Activated naive CD8-positive, alpha-beta T cell treated with anti-CD3 and anti-CD28 coated beads, Interleukin-2, amount 10 ng/mL, durations not matched to agents 7 days and 5 days (primary cell): ENCODE measurements around the gene IL16. TPM values are rescaled to one million over a fixed set of nuclear protein-coding genes. Genes with fewer than 3 reads are reported as not detected.
"Not testable (repeated sequence)": the region's sequence is repeated elsewhere in the genome, so short reads cannot be mapped to it uniquely, and the experiment has no call there.

ENCODE experiments used
- ATAC-seq: fragments of 150-1000 bp; cut with Tn5 transposase; one replicate; pipeline ENCODE4 v1.10.0; 2021; ENCODE audit warnings: low read depth, moderate library complexity
- POLR2A ChIA-PET: fragments of 350-600 bp; sonication (Branson Sonifier 250); formaldehyde crosslinking; loops from one replicate; lab custom pipeline; 2021; ENCODE audit warnings: antibody characterized with exemption; lab: Charles Lee
- DNase-seq: peaks from one replicate; pipeline ENCODE4 v3.0.0; 2021
- H3K27ac Mint-ChIP-seq: one replicate; pipeline ENCODE4 v1.8.0; 2022; ENCODE audit warnings: mild to moderate bottlenecking, mixed read lengths
- H3K27me3 Mint-ChIP-seq: one replicate; pipeline ENCODE4 v1.8.0; 2022; ENCODE audit warnings: mild to moderate bottlenecking, moderate library complexity, mixed read lengths
- H3K36me3 Mint-ChIP-seq: one replicate; pipeline ENCODE4 v1.8.0; 2021; ENCODE audit warnings: mild to moderate bottlenecking, mixed read lengths
- H3K4me1 Mint-ChIP-seq: one replicate; pipeline ENCODE4 v1.8.0; 2021; ENCODE audit warnings: mixed read lengths
- H3K4me3 Mint-ChIP-seq: one replicate; pipeline ENCODE4 v1.8.0; 2022; ENCODE audit warnings: mild to moderate bottlenecking, moderate library complexity, mixed read lengths
- H3K9me3 Mint-ChIP-seq: one replicate; pipeline ENCODE4 v1.8.0; 2021; ENCODE audit warnings: mixed read lengths
- total RNA-seq, 2 experiments: library from RNA; stranded (reverse); gene quantifications; one replicate each; pipeline ENCODE4 v1.2.3, GENCODE V29; 2021

IL16 gene
- total RNA-seq, 2 experiments from 2014 or later = 281 to 284 TPM

- Mint-ChIP-seq H3K4me3 (no peak overlapping the region), H3K27ac (no peak overlapping the region), H3K4me1 (no peaks in the 10 kb centered on the region), H3K36me3 (no peaks in the 10 kb centered on the region), H3K27me3 (peaks cover 7% of the 10 kb centered on the region), H3K9me3 (no peaks in the 10 kb centered on the region)
- DNase-seq (no peak), ATAC-seq (no peak)
- POLR2A ChIA-PET = no interaction called here
Observed at GRCh38 chr15:81199031-81199779, 2.5 kb downstream of the IL16 start.

GRCh38 chr15:81206018-81206417, 9.3 kb downstream of the IL16 start:
- H3K4me1 Mint-ChIP-seq = no peaks in the 10 kb centered on the region
- no peak for DNase-seq
- no peak overlapping the region for H3K4me3 Mint-ChIP-seq
- peaks cover 9% of the 10 kb centered on the region for H3K27me3 Mint-ChIP-seq
- peaks cover 3% of the 10 kb centered on the region for H3K9me3 Mint-ChIP-seq
- ATAC-seq = no peak
- POLR2A ChIA-PET = no interaction called here
- H3K27ac Mint-ChIP-seq = no peak overlapping the region
- no peaks in the 10 kb centered on the region for H3K36me3 Mint-ChIP-seq

DNA sequence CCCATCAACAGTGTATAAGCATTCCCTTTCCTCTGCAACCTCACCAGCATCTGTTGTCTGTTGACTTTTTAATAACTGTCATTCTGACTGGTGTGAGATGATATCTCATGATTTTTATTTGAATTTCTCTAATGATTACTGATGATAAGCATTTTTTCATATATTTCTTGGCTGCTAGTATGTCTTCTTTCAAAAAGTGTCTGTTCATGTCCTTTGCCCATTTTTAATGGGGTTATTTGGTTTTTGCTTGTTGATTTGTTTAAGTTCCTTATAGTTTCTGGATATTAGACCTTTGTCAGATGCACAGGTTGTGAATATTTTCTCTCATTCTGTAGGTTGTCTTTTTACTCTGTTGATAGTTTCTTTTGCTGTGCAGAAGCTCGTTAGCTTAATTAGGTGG, 11.3 kb downstream of the IL16 start:
- H3K4me1 Mint-ChIP-seq, H3K9me3 Mint-ChIP-seq, H3K4me3 Mint-ChIP-seq, POLR2A ChIA-PET, H3K27ac Mint-ChIP-seq, ATAC-seq, H3K36me3 Mint-ChIP-seq, DNase-seq, H3K27me3 Mint-ChIP-seq: not testable (repeated sequence)

GRCh38 chr15:81209635-81210034, 13.0 kb downstream of the IL16 start:
- no peaks in the 10 kb centered on the region for H3K36me3 Mint-ChIP-seq
- DNase-seq (no peak), ATAC-seq (no peak)
- no peak overlapping the region for H3K4me3 Mint-ChIP-seq
- H3K9me3 Mint-ChIP-seq = peaks cover 12% of the 10 kb centered on the region
- no peak overlapping the region for H3K27ac Mint-ChIP-seq
- POLR2A ChIA-PET = no interaction called here
- H3K4me1 Mint-ChIP-seq = no peaks in the 10 kb centered on the region
- peaks cover 14% of the 10 kb centered on the region for H3K27me3 Mint-ChIP-seq

DNA sequence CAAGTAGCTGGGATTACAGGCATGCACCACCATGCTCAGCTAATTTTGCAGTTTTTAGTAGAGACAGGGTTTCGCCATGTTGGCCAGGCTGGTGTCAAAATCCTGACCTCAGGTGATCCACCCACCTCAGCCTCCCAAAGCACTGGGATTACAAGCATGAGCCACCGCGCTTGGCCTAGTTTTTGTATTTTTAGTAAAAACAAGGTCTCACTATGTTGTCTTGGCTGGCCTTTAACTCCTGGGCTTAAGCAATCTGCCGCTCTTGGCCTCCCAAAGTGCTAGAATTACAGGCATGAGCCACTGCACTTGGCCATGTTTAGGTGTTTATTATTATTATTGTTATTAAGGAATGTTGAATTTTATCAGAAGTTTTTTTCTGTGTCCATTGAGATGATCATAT, 14.7 kb downstream of the IL16 start:
- DNase-seq (no peak), ATAC-seq (no peak)
- peaks cover 14% of the 10 kb centered on the region for H3K27me3 Mint-ChIP-seq
- peaks cover 12% of the 10 kb centered on the region for H3K9me3 Mint-ChIP-seq
- no peaks in the 10 kb centered on the region for H3K4me1 Mint-ChIP-seq
- H3K36me3 Mint-ChIP-seq = no peaks in the 10 kb centered on the region
- H3K27ac Mint-ChIP-seq = no peak overlapping the region
- POLR2A ChIA-PET = no interaction called here
- no peak overlapping the region for H3K4me3 Mint-ChIP-seq

DNA sequence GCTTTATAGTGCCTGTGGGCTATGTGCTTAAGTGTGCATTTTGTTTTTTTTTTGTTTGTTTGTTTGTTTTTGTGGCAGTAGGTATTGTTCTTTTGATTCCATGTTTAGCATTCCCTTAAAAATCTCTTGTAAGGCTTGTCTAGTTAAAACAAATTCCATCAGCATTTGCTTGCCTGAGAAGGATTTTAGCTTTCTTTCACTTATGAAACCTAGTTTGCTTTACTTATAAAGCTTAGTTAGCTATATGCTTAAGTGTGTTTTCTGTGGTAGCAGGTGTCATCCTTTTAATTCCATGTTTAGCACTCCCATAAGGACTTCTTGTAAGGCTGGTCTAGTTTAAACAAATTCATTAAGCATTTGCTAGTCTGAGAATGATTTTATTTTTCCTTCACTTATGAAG, 17.3 kb downstream of the IL16 start:
- no peak for ATAC-seq
- POLR2A ChIA-PET = no interaction called here
- H3K27ac Mint-ChIP-seq = no peak overlapping the region
- H3K4me1 Mint-ChIP-seq = no peaks in the 10 kb centered on the region
- no peaks in the 10 kb centered on the region for H3K36me3 Mint-ChIP-seq
- no peak for DNase-seq
- no peak overlapping the region for H3K4me3 Mint-ChIP-seq
- peaks cover 11% of the 10 kb centered on the region for H3K27me3 Mint-ChIP-seq
- H3K9me3 Mint-ChIP-seq = peaks cover 9% of the 10 kb centered on the region

GRCh38 chr15:81215531-81215930, 18.9 kb downstream of the IL16 start:
- no peak for ATAC-seq
- no peaks in the 10 kb centered on the region for H3K4me1 Mint-ChIP-seq
- no peak overlapping the region for H3K27ac Mint-ChIP-seq
- H3K9me3 Mint-ChIP-seq = peaks cover 9% of the 10 kb centered on the region
- H3K4me3 Mint-ChIP-seq = no peak overlapping the region
- DNase-seq = no peak
- peaks cover 11% of the 10 kb centered on the region for H3K27me3 Mint-ChIP-seq
- H3K36me3 Mint-ChIP-seq = no peaks in the 10 kb centered on the region
- POLR2A ChIA-PET = no interaction called here

DNA sequence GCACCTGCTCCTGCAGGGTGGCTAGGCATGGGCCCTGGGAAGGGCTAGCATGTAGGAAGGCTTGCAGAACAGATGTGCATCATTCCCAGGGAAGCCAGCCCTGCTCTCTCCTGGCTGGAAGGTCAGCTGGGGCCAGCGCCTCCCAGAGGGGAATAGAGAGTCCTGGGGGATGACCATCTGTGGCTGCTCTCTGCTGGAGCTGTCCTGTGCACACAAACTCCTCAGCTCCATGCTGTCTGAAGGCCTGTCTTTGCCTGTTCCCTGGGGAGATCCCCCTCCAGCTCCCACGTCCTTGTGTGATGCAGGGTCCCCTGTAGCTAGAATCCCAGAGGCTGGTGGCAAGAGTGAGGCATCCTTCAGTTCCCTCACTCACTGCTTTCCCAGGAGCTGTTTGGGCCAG, 19.3 kb downstream of the IL16 start:
- no peak for ATAC-seq
- Mint-ChIP-seq H3K4me3 (no peak overlapping the region), H3K36me3 (no peaks in the 10 kb centered on the region), H3K27ac (no peak overlapping the region), H3K4me1 (no peaks in the 10 kb centered on the region), H3K9me3 (peaks cover 9% of the 10 kb centered on the region), H3K27me3 (peaks cover 11% of the 10 kb centered on the region)
- POLR2A ChIA-PET = no interaction called here
- no peak for DNase-seq

DNA sequence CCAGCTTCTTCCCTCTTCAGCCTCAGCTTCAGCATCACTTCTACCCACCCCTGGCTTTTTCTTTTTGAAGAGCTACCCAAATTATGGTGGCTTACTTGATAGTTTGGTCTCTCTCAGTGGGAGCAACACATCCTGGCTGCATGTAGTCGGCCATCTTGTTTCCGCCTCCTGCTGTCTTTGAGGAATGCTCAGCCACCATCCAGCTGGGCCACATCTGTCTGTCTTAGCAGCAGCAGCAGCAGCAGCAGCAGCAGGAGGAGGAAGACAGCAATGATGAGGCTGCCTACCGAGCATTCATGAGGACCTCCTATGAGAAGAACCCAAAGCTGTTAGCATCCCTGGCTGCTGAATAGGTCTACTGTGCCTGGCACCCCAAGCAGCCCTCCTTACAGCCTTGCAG, 19.7 kb downstream of the IL16 start:
- DNase-seq (no peak), ATAC-seq (no peak)
- peaks cover 9% of the 10 kb centered on the region for H3K9me3 Mint-ChIP-seq
- no peaks in the 10 kb centered on the region for H3K4me1 Mint-ChIP-seq
- POLR2A ChIA-PET = no interaction called here
- H3K27ac Mint-ChIP-seq = no peak overlapping the region
- no peak overlapping the region for H3K4me3 Mint-ChIP-seq
- peaks cover 11% of the 10 kb centered on the region for H3K27me3 Mint-ChIP-seq
- no peaks in the 10 kb centered on the region for H3K36me3 Mint-ChIP-seq

GRCh38 chr15:81221449-81221848, 24.8 kb downstream of the IL16 start:
- H3K27me3 Mint-ChIP-seq = no peaks in the 10 kb centered on the region
- no peak overlapping the region for H3K4me3 Mint-ChIP-seq
- POLR2A ChIA-PET = no interaction called here
- H3K4me1 Mint-ChIP-seq = peaks cover 4% of the 10 kb centered on the region
- DNase-seq (no peak), ATAC-seq (no peak)
- no peaks in the 10 kb centered on the region for H3K9me3 Mint-ChIP-seq
- no peak overlapping the region for H3K27ac Mint-ChIP-seq
- no peaks in the 10 kb centered on the region for H3K36me3 Mint-ChIP-seq

GRCh38 chr15:81222007-81222406, 25.3 kb downstream of the IL16 start:
- POLR2A ChIA-PET = no interaction called here
- no peak for ATAC-seq
- no peak for DNase-seq
- Mint-ChIP-seq H3K36me3 (no peaks in the 10 kb centered on the region), H3K4me1 (peaks cover 4% of the 10 kb centered on the region), H3K27ac (no peak overlapping the region), H3K27me3 (no peaks in the 10 kb centered on the region), H3K4me3 (no peak overlapping the region), H3K9me3 (no peaks in the 10 kb centered on the region)

DNA sequence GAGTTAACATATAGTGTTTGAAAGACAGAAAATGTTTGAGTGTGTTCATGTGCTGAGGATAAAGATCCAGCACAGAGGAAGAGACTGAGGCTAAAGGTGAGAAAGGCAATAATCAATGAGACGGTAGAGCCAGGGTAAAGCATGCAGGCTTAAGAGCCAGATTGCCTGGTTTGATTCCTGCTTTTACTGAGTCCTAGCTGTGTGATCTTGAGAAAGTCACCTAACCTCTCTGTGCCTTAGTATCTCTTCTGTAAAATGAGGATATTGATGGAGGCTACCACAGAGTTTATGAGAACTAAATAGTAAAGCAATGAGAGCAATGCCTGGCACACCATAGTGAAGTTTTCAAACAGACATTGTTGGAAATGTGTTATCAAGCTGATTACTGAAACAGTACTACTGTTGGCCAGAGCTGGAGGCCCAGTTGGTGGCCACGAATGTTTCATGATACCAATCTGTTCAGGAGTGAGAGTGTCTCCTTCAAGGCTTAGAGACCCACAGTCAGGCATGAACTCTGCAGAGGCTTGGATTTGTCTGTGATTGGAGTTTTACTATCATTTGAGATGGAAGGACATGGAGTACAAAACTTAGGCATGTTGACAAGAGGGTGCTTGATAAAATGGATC, 26.8 kb downstream of the IL16 start:
- no peak overlapping the region for H3K27ac Mint-ChIP-seq
- H3K4me3 Mint-ChIP-seq = no peak overlapping the region
- no peaks in the 10 kb centered on the region for H3K36me3 Mint-ChIP-seq
- peaks cover 4% of the 10 kb centered on the region for H3K4me1 Mint-ChIP-seq
- ATAC-seq (no peak), DNase-seq (no peak)
- no peaks in the 10 kb centered on the region for H3K9me3 Mint-ChIP-seq
- POLR2A ChIA-PET = no interaction called here
- H3K27me3 Mint-ChIP-seq = peaks cover 3% of the 10 kb centered on the region

DNA sequence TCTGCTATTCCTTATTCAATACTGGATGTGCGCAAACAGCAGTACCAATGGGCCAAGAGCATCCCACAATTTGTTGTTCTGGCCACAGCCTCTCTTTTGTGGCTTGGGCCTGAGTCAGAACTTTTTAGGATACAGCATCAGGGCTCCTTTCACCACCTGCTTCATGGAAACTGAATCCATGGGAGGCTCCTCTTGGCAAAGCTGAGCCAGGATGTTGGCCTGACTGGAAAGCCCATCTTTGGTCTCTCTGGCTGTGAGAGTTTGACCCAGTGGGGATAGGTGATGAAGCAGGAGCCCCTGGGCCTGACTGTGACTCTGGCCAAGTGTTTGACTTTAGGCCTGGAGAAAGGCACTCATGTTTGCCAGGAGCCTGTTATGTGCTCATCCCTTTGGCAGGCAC, 27.6 kb downstream of the IL16 start:
- POLR2A ChIA-PET = no interaction called here

DNA sequence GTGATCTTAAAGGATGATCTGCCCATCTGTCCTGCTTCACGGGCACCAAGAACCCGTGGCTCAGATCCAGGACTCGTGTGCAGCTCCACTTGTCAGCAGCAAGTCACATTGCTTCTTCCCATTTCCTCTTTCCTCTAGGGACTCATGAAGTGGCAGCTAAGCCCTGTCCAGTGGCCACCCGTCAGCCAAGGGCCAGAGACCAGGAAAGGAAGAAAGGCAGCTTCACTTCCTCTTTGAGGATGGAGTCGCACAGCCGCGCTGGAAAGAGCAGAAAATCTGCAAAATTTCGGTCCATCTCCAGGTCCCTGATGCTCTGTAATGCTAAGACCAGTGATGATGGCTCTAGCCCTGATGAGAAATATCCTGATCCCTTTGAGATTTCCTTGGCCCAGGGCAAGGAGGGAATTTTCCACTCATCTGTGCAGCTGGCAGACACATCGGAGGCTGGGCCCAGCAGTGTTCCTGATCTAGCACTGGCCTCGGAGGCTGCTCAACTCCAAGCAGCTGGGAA, 28.5 kb downstream of the IL16 start:
- peaks cover 3% of the 10 kb centered on the region for H3K27me3 Mint-ChIP-seq
- ATAC-seq (no peak), DNase-seq (no peak)
- H3K4me1 Mint-ChIP-seq = peaks cover 4% of the 10 kb centered on the region
- no peaks in the 10 kb centered on the region for H3K9me3 Mint-ChIP-seq
- H3K36me3 Mint-ChIP-seq = no peaks in the 10 kb centered on the region
- POLR2A ChIA-PET = no interaction called here
- no peak overlapping the region for H3K27ac Mint-ChIP-seq
- H3K4me3 Mint-ChIP-seq = no peak overlapping the region

More for the DNA sequence above, 27.6 kb downstream of the IL16 start:
- Mint-ChIP-seq H3K27ac (no peak overlapping the region), H3K4me1 (peaks cover 4% of the 10 kb centered on the region), H3K4me3 (no peak overlapping the region), H3K27me3 (peaks cover 3% of the 10 kb centered on the region), H3K9me3 (no peaks in the 10 kb centered on the region), H3K36me3 (no peaks in the 10 kb centered on the region)
- ATAC-seq (no peak), DNase-seq (no peak)
